ENCODE results near the gene ARHGEF35. TPM values are rescaled to one million over a fixed set of nuclear protein-coding genes. Genes with fewer than 3 reads are reported as not detected.
"Not testable (repeated sequence)": the region's sequence is repeated elsewhere in the genome, so short reads cannot be mapped to it uniquely, and the experiment has no call there.

The ARHGEF35 gene
- polyA plus RNA-seq (2013, experiment 1 of 2; ENCODE audit: insufficient read length), result 0.59 TPM
- polyA plus RNA-seq (2013, experiment 2 of 2; ENCODE audit: insufficient read length), result 0.46 TPM

GRCh38 chr7:144195212-144195872 lies at the start of gene ARHGEF35:
TSS of gene ARHGEF35 (minus strand) at chr7:144195833. CDS start at chr7:144188383, 7,450 bp downstream.
- not testable (repeated sequence) for DNase-seq

GRCh38 chr7:144245372-144245771 lies 49.7 kb upstream of the ARHGEF35 start:
- not testable (repeated sequence) for DNase-seq

GRCh38 chr7:144239365-144239764 lies 43.7 kb upstream of the ARHGEF35 start, which contains the start of gene OR2A42:
TSS of gene OR2A42 (minus strand) at chr7:144239605. CDS start at chr7:144232843, 6,762 bp downstream.
- DNase-seq, result not testable (repeated sequence)

- not testable (repeated sequence) for DNase-seq
Observed at GRCh38 chr7:144238530-144239082, 43.0 kb upstream of the ARHGEF35 start.

GRCh38 chr7:144233039-144233438 lies 37.4 kb upstream of the ARHGEF35 start:
- not testable (repeated sequence) for DNase-seq

GRCh38 chr7:144231027-144231426 lies 35.4 kb upstream of the ARHGEF35 start:
- DNase-seq, result not testable (repeated sequence)

GRCh38 chr7:144228810-144229209 lies 33.2 kb upstream of the ARHGEF35 start:
- not testable (repeated sequence) for DNase-seq

- DNase-seq, result not testable (repeated sequence)
Observed at GRCh38 chr7:144226866-144227265, 31.2 kb upstream of the ARHGEF35 start.

GRCh38 chr7:144223675-144224074 lies 28.0 kb upstream of the ARHGEF35 start:
- not testable (repeated sequence) for DNase-seq

- not testable (repeated sequence) for DNase-seq
Observed at GRCh38 chr7:144220531-144220930, 24.9 kb upstream of the ARHGEF35 start.

GRCh38 chr7:144219149-144219548 lies 23.5 kb upstream of the ARHGEF35 start:
- not testable (repeated sequence) for DNase-seq

- not testable (repeated sequence) for DNase-seq
Observed at GRCh38 chr7:144218581-144218980, 22.9 kb upstream of the ARHGEF35 start.

GRCh38 chr7:144217200-144217599 lies 21.6 kb upstream of the ARHGEF35 start:
- DNase-seq, result not testable (repeated sequence)

- not testable (repeated sequence) for DNase-seq
Observed at GRCh38 chr7:144205306-144205705, 9.7 kb upstream of the ARHGEF35 start.

- not testable (repeated sequence) for DNase-seq
Observed at GRCh38 chr7:144203086-144203485, 7.5 kb upstream of the ARHGEF35 start.

GRCh38 chr7:144201978-144202377 lies 6.3 kb upstream of the ARHGEF35 start:
- DNase-seq, result not testable (repeated sequence)

- not testable (repeated sequence) for DNase-seq
Observed at GRCh38 chr7:144198934-144199333, 3.3 kb upstream of the ARHGEF35 start.

- not testable (repeated sequence) for DNase-seq
Observed at GRCh38 chr7:144194453-144194852, 1.2 kb downstream of the ARHGEF35 start.

- DNase-seq, result not testable (repeated sequence)
Observed at GRCh38 chr7:144193782-144194181, 1.9 kb downstream of the ARHGEF35 start.

GRCh38 chr7:144188578-144189171 lies 7.0 kb downstream of the ARHGEF35 start:
- not testable (repeated sequence) for DNase-seq

- DNase-seq, result not testable (repeated sequence)
Observed at GRCh38 chr7:144187848-144188247, 7.8 kb downstream of the ARHGEF35 start.

GRCh38 chr7:144183166-144183565 lies 12.5 kb downstream of the ARHGEF35 start, which contains the start of gene CTAGE4:
TSS of gene CTAGE4 (plus strand) at chr7:144183466. CDS start at chr7:144183504, 38 bp downstream.
- DNase-seq, result not testable (repeated sequence)

GRCh38 chr7:144179165-144179479 lies 16.5 kb downstream of the ARHGEF35 start:
- DNase-seq, result not testable (repeated sequence)
